Keratinocyte (primary cell): Measurements from ENCODE around the gene COPZ2. TPM values are rescaled to one million over a fixed set of nuclear protein-coding genes. Genes with fewer than 3 reads are reported as not detected.

Experiments used
- DNase-seq: peaks from one replicate; pipeline ENCODE4 v3.0.0-alpha.2; 2011; ENCODE audit warnings: low read depth, missing footprints, low spot score
- FAIRE-seq: peaks from 2 replicates; lab custom pipeline; 2011; peaks lifted over from hg19 to GRCh38; lab: Jason Lieb, UNC
- H2AFZ ChIP-seq: 2 replicates; pipeline ENCODE4 v1.6.0; 2012; ENCODE audit warnings: low read length, control low read depth, inconsistent platforms; ENCODE audit not compliant: control insufficient read depth
- H3K27ac ChIP-seq: 2 replicates; pipeline ENCODE4 v1.5.1; 2011; ENCODE audit warnings: low read length; ENCODE audit not compliant: control insufficient read depth, insufficient read depth
- H3K27me3 ChIP-seq: 3 replicates; pipeline ENCODE4 v1.6.0; 2011; ENCODE audit warnings: low read length; ENCODE audit not compliant: control insufficient read depth, insufficient read depth; ENCODE audit errors: extremely low read depth
- H3K36me3 ChIP-seq, 2 experiments: 2 replicates in 1 of 2; 3 replicates in 1 of 2; pipeline ENCODE4 v1.5.1; 2011; ENCODE audit warnings: low read length in 2 of 2, mild to moderate bottlenecking in 1 of 2; ENCODE audit not compliant: control insufficient read depth in 2 of 2, insufficient read depth in 2 of 2; ENCODE audit errors: extremely low read depth in 1 of 2
- H3K4me1 ChIP-seq: 3 replicates; pipeline ENCODE4 v1.5.1; 2011; ENCODE audit warnings: low read length; ENCODE audit not compliant: control insufficient read depth, insufficient read depth; ENCODE audit errors: extremely low read depth
- H3K4me2 ChIP-seq: 3 replicates; pipeline ENCODE4 v1.6.0; 2011; ENCODE audit warnings: low read depth, low read length; ENCODE audit not compliant: control insufficient read depth, insufficient read depth; ENCODE audit errors: extremely low read depth
- H3K4me3 ChIP-seq, 3 experiments: fragments of 200-600 bp in 1 of 3; sonication (generic) in 1 of 3; 2 replicates in 2 of 3; 3 replicates in 1 of 3; pipeline ENCODE4 v1.5.1; 2011 to 2016; ENCODE audit warnings: low read length in 3 of 3, mild to moderate bottlenecking in 3 of 3, control low read depth in 2 of 3, inconsistent platforms in 1 of 3, low read depth in 1 of 3, mixed read lengths in 1 of 3, mixed run types in 1 of 3, moderate library complexity in 1 of 3; ENCODE audit not compliant: control insufficient read depth in 2 of 3, insufficient read depth in 2 of 3; ENCODE audit errors: extremely low read depth in 1 of 3
- H3K79me2 ChIP-seq: 2 replicates; pipeline ENCODE4 v1.6.0; 2012; ENCODE audit warnings: low read length; ENCODE audit not compliant: control insufficient read depth, insufficient read depth
- H3K9ac ChIP-seq: 3 replicates; pipeline ENCODE4 v1.6.0; 2011; ENCODE audit warnings: low read length; ENCODE audit not compliant: control insufficient read depth, insufficient read depth; ENCODE audit errors: extremely low read depth
- H3K9me1 ChIP-seq: 3 replicates; pipeline ENCODE4 v1.6.0; 2011; ENCODE audit warnings: low read length; ENCODE audit not compliant: control insufficient read depth, insufficient read depth; ENCODE audit errors: extremely low read depth
- H3K9me3 ChIP-seq: 2 replicates; pipeline ENCODE4 v1.5.1; 2012; ENCODE audit warnings: low read depth, low read length; ENCODE audit not compliant: control insufficient read depth
- H4K20me1 ChIP-seq: 3 replicates; pipeline ENCODE4 v1.6.0; 2011; ENCODE audit warnings: low read length; ENCODE audit not compliant: control insufficient read depth, insufficient read depth; ENCODE audit errors: extremely low read depth
- CTCF ChIP-seq, 3 experiments: IDR thresholded peaks in 1 of 3; conservative IDR thresholded peaks in 1 of 3; optimal IDR thresholded peaks in 1 of 3; 2 replicates in 2 of 3; 3 replicates in 1 of 3; pipeline versions ENCODE3 to v1.5.1; 2011; ENCODE audit warnings: low read length in 3 of 3, mild to moderate bottlenecking in 3 of 3, moderate library complexity in 2 of 3, control low read depth in 1 of 3, inconsistent platforms in 1 of 3; ENCODE audit not compliant: insufficient read depth in 2 of 3; ENCODE audit errors: extremely low read depth in 1 of 3
- EZH2 ChIP-seq: IDR thresholded peaks from one replicate; pipeline ENCODE4 v1.6.1; 2012; ENCODE audit warnings: inconsistent platforms, mild to moderate bottlenecking, low read length, moderate library complexity
- dilution Hi-C: fragments of 300-500 bp; cut with MboI; formaldehyde crosslinking; loops from one replicate; pipeline ENCODE4 v1.7.0; 2020; ENCODE audit warnings: low sequenced_read_pairs; ENCODE audit not compliant: extremely low pct_ligation_motif_present
- polyA plus RNA-seq, 5 experiments: library from polyadenylated mRNA; depleted of rRNA in 3 of 5; stranded (reverse) in 3 of 5; stranded (forward) in 1 of 5; unstranded in 1 of 5; fragments of >200 nt; gene quantifications; 1 replicate in 1 of 5; 2 replicates in 3 of 5; 3 replicates in 1 of 5; pipeline versions ENCODE4 v1.2.1 to v1.2.3, GENCODE V29; 2011 to 2012; ENCODE audit warnings: missing spikeins in 2 of 5, low read depth in 1 of 5, low replicate concordance in 1 of 5

COPZ2 gene
- polyA plus RNA-seq, 1 donor (not counting 4 experiments of a cell fraction or from before 2014, with no cell fraction given), result 11.1 TPM

- H4K20me1 ChIP-seq, result no peaks in the 10 kb centered on the region
- H3K79me2 ChIP-seq, result no peaks in the 10 kb centered on the region
- no peak for FAIRE-seq
- dilution Hi-C loops, result no loop called here
- H3K4me1 ChIP-seq, result peaks cover 11% of the 10 kb centered on the region
- no peak overlapping the region for H3K4me3 ChIP-seq
- H3K4me2 ChIP-seq, result no peak overlapping the region
- TF ChIP-seq CTCF (optimal IDR thresholded peaks at IDR 0.05 in 1 of 3, IDR thresholded peaks at IDR 0.05 in 1 of 3, conservative IDR thresholded peaks at IDR 0.05 in 1 of 3; ENCODE audit: extremely low read depth in 1 of 3, insufficient read depth in 2 of 3, low read length in 3 of 3), result no peak
- no peak for TF ChIP-seq EZH2
- no peaks in the 10 kb centered on the region for H3K9me1 ChIP-seq
- no peak overlapping the region for H3K9ac ChIP-seq
- H3K36me3 ChIP-seq, result no peaks in the 10 kb centered on the region
- no peak overlapping the region for H2AFZ ChIP-seq
- H3K9me3 ChIP-seq, result no peaks in the 10 kb centered on the region
- H3K27me3 ChIP-seq, result peaks cover 8% of the 10 kb centered on the region
- no peak for DNase-seq
- no peak overlapping the region for H3K27ac ChIP-seq
Measured at GRCh38 chr17:48010193-48010592, 27.4 kb downstream of the COPZ2 start.

DNA sequence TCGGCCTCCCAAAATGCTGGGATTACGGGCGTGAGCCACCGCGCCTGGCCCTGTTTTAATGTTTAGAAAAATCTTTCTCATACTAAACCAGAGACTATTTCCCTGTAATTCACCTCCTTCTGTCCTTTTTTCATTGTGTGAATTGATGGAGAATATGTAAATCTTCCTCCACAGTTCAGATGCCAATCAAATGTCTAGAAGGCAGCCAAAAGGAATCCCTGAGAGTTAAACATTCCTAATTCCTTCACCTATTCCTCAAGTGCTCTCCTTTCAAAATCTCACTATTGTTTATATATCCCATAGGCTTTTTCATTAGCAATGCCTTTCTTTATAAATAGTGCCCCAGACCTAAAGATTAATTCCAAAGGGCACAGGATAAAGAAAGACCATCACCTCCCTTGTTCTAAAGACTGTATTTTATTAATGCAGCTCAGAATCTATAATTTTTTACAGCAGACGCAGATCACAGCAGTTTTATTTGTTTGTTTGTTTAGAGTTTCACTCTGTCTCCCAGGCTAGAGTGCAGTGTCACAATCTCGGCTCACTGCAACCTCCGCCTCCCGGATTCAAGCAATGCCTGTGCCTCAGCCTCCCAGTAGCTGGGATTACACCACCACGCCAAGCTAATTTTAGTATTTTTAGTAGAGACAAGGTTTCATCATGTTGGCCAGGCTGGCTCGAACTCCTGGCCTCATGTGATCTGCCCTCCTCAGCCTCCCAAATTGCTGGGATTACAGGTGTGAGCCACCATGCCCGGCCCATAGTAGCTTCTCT, 30.5 kb downstream of the COPZ2 start:
- no peaks in the 10 kb centered on the region for H4K20me1 ChIP-seq
- dilution Hi-C loops, result no loop called here
- no peak overlapping the region for H3K27ac ChIP-seq
- TF ChIP-seq EZH2, result no peak
- TF ChIP-seq CTCF (optimal IDR thresholded peaks at IDR 0.05 in 1 of 3, IDR thresholded peaks at IDR 0.05 in 1 of 3, conservative IDR thresholded peaks at IDR 0.05 in 1 of 3; ENCODE audit: extremely low read depth in 1 of 3, insufficient read depth in 2 of 3, low read length in 3 of 3), result no peak
- H3K9ac ChIP-seq, result no peak overlapping the region
- H2AFZ ChIP-seq, result no peak overlapping the region
- DNase-seq (no peak), FAIRE-seq (no peak)
- H3K4me2 ChIP-seq, result no peak overlapping the region
- H3K36me3 ChIP-seq, result no peaks in the 10 kb centered on the region
- H3K9me1 ChIP-seq, result no peaks in the 10 kb centered on the region
- peaks cover 27% of the 10 kb centered on the region for H3K4me1 ChIP-seq
- no peak overlapping the region for H3K4me3 ChIP-seq
- H3K9me3 ChIP-seq, result no peaks in the 10 kb centered on the region
- H3K79me2 ChIP-seq, result no peaks in the 10 kb centered on the region
- H3K27me3 ChIP-seq, result peaks cover 2% of the 10 kb centered on the region
